ENCODE data around the gene OCRL.

OCRL gene

GRCh38 chrX:129510331-129510730 is 29.7 kb upstream of the OCRL start:
- Histone ChIP-seq H2AFZ (ENCODE audit: low read depth, low read length) (no peak overlapping the region), H4K20me1 (ENCODE audit: insufficient read depth, low read length) (no peaks in the 10 kb centered on the region), H3K9me3 (ENCODE audit: insufficient read depth, low read length, severe bottlenecking) (no peaks in the 10 kb centered on the region), H3K9ac (ENCODE audit: low read depth, low read length) (no peak overlapping the region), H3K4me2 (ENCODE audit: insufficient read depth, low read length) (no peak overlapping the region), H3K4me3 (ENCODE audit: low read depth in 1 of 2, low read length in 2 of 2) (no peak overlapping the region), H3K36me3 (ENCODE audit: insufficient read depth, low read length) (no peaks in the 10 kb centered on the region), H3K27ac (ENCODE audit: low read length) (no peak overlapping the region), H3K79me2 (ENCODE audit: insufficient read depth, low read length) (no peaks in the 10 kb centered on the region), H3K27me3 (ENCODE audit: insufficient read depth, low read length, poor library complexity) (no peaks in the 10 kb centered on the region), H3K4me1 (ENCODE audit: insufficient read depth, low read length) (no peaks in the 10 kb centered on the region)
- ATAC-seq (ENCODE audit: insufficient read depth, low read depth) (no peak), DNase-seq (no peak)
- TF ChIP-seq EZH2 (IDR thresholded peaks at IDR 0.05; ENCODE audit: borderline replicate concordance, low read depth, low read length, severe bottlenecking) (no peak), CTCF (IDR thresholded peaks at IDR 0.05; ENCODE audit: borderline replicate concordance, extremely low read depth, low read length, poor library complexity, severe bottlenecking) (no peak)

GRCh38 chrX:129511689-129512088 is 28.4 kb upstream of the OCRL start:
- DNase-seq = no peak
- H3K9ac ChIP-seq (ENCODE audit: low read depth, low read length) = no peak overlapping the region
- ATAC-seq (ENCODE audit: insufficient read depth, low read depth) = no peak
- H3K4me2 ChIP-seq (ENCODE audit: insufficient read depth, low read length) = no peak overlapping the region
- no peak overlapping the region for H2AFZ ChIP-seq (ENCODE audit: low read depth, low read length)
- H3K4me1 ChIP-seq (ENCODE audit: insufficient read depth, low read length) = no peaks in the 10 kb centered on the region
- TF ChIP-seq EZH2 (IDR thresholded peaks at IDR 0.05; ENCODE audit: borderline replicate concordance, low read depth, low read length, severe bottlenecking) (no peak), CTCF (IDR thresholded peaks at IDR 0.05; ENCODE audit: borderline replicate concordance, extremely low read depth, low read length, poor library complexity, severe bottlenecking) (no peak)
- no peak overlapping the region for H3K4me3 ChIP-seq (ENCODE audit: low read depth in 1 of 2, low read length in 2 of 2)
- no peaks in the 10 kb centered on the region for H3K27me3 ChIP-seq (ENCODE audit: insufficient read depth, low read length, poor library complexity)
- no peaks in the 10 kb centered on the region for H4K20me1 ChIP-seq (ENCODE audit: insufficient read depth, low read length)
- no peaks in the 10 kb centered on the region for H3K36me3 ChIP-seq (ENCODE audit: insufficient read depth, low read length)
- no peaks in the 10 kb centered on the region for H3K79me2 ChIP-seq (ENCODE audit: insufficient read depth, low read length)
- H3K9me3 ChIP-seq (ENCODE audit: insufficient read depth, low read length, severe bottlenecking) = no peaks in the 10 kb centered on the region
- no peak overlapping the region for H3K27ac ChIP-seq (ENCODE audit: low read length)

GRCh38 chrX:129512409-129512808 is 27.6 kb upstream of the OCRL start:
- TF ChIP-seq EZH2 (IDR thresholded peaks at IDR 0.05; ENCODE audit: borderline replicate concordance, low read depth, low read length, severe bottlenecking) (no peak), CTCF (IDR thresholded peaks at IDR 0.05; ENCODE audit: borderline replicate concordance, extremely low read depth, low read length, poor library complexity, severe bottlenecking) (no peak)
- no peaks in the 10 kb centered on the region for H4K20me1 ChIP-seq (ENCODE audit: insufficient read depth, low read length)
- no peaks in the 10 kb centered on the region for H3K36me3 ChIP-seq (ENCODE audit: insufficient read depth, low read length)
- H3K4me3 ChIP-seq (ENCODE audit: low read depth in 1 of 2, low read length in 2 of 2) = no peak overlapping the region
- DNase-seq = no peak
- no peak overlapping the region for H3K4me2 ChIP-seq (ENCODE audit: insufficient read depth, low read length)
- H2AFZ ChIP-seq (ENCODE audit: low read depth, low read length) = no peak overlapping the region
- no peaks in the 10 kb centered on the region for H3K9me3 ChIP-seq (ENCODE audit: insufficient read depth, low read length, severe bottlenecking)
- no peaks in the 10 kb centered on the region for H3K79me2 ChIP-seq (ENCODE audit: insufficient read depth, low read length)
- no peak for ATAC-seq (ENCODE audit: insufficient read depth, low read depth)
- no peak overlapping the region for H3K27ac ChIP-seq (ENCODE audit: low read length)
- no peaks in the 10 kb centered on the region for H3K27me3 ChIP-seq (ENCODE audit: insufficient read depth, low read length, poor library complexity)
- no peaks in the 10 kb centered on the region for H3K4me1 ChIP-seq (ENCODE audit: insufficient read depth, low read length)
- no peak overlapping the region for H3K9ac ChIP-seq (ENCODE audit: low read depth, low read length)

GRCh38 chrX:129516402-129516801 is 23.7 kb upstream of the OCRL start:
- Histone ChIP-seq H3K9me3 (ENCODE audit: insufficient read depth, low read length, severe bottlenecking) (no peaks in the 10 kb centered on the region), H3K4me3 (ENCODE audit: low read depth in 1 of 2, low read length in 2 of 2) (no peak overlapping the region), H3K27ac (ENCODE audit: low read length) (no peak overlapping the region), H3K79me2 (ENCODE audit: insufficient read depth, low read length) (no peaks in the 10 kb centered on the region), H3K9ac (ENCODE audit: low read depth, low read length) (no peak overlapping the region), H3K36me3 (ENCODE audit: insufficient read depth, low read length) (no peaks in the 10 kb centered on the region), H3K27me3 (ENCODE audit: insufficient read depth, low read length, poor library complexity) (no peaks in the 10 kb centered on the region), H4K20me1 (ENCODE audit: insufficient read depth, low read length) (no peaks in the 10 kb centered on the region), H3K4me1 (ENCODE audit: insufficient read depth, low read length) (no peaks in the 10 kb centered on the region), H3K4me2 (ENCODE audit: insufficient read depth, low read length) (no peak overlapping the region), H2AFZ (ENCODE audit: low read depth, low read length) (no peak overlapping the region)
- ATAC-seq (ENCODE audit: insufficient read depth, low read depth) = no peak
- TF ChIP-seq CTCF (IDR thresholded peaks at IDR 0.05; ENCODE audit: borderline replicate concordance, extremely low read depth, low read length, poor library complexity, severe bottlenecking) = no peak
- TF ChIP-seq EZH2 (IDR thresholded peaks at IDR 0.05; ENCODE audit: borderline replicate concordance, low read depth, low read length, severe bottlenecking) = no peak
- no peak for DNase-seq
